GM06990 (cell line): ENCODE results near the gene CNOT6.
A peak's percentile ranks its signal among the peaks of the same experiment; 100 is the strongest.
"Not testable (repeated sequence)": the region's sequence is repeated elsewhere in the genome, so short reads cannot be mapped to it uniquely, and the experiment has no call there.

Experiments
- DNase-seq: peaks from one replicate; pipeline ENCODE4 v3.0.0-alpha.2; 2011; ENCODE audit not compliant: insufficient read length; ENCODE audit errors: extremely low read depth
- H3K27me3 ChIP-seq: replicated peaks from 2 replicates; pipeline ENCODE4 v1.6.0; 2011; ENCODE audit warnings: low read length; ENCODE audit not compliant: control insufficient read depth, insufficient read depth
- H3K36me3 ChIP-seq: 2 replicates; pipeline ENCODE4 v1.5.1; 2011; ENCODE audit warnings: low read length; ENCODE audit not compliant: control insufficient read depth, insufficient read depth
- H3K4me3 ChIP-seq: replicated peaks from 2 replicates; pipeline ENCODE4 v1.5.1; 2011; ENCODE audit warnings: low read depth, mild to moderate bottlenecking, control low read depth, low read length
- CTCF ChIP-seq: IDR thresholded peaks from 2 replicates; pipeline ENCODE4 v1.5.1; 2011; ENCODE audit warnings: low read length, control low read depth, mild to moderate bottlenecking, inconsistent platforms; ENCODE audit not compliant: insufficient read depth, poor library complexity, severe bottlenecking

The CNOT6 gene

GRCh38 chr5:180469866-180470265 is 24.3 kb upstream of the CNOT6 start:
- H3K27me3 ChIP-seq = no peaks in the 10 kb centered on the region
- no peak for DNase-seq

DNA sequence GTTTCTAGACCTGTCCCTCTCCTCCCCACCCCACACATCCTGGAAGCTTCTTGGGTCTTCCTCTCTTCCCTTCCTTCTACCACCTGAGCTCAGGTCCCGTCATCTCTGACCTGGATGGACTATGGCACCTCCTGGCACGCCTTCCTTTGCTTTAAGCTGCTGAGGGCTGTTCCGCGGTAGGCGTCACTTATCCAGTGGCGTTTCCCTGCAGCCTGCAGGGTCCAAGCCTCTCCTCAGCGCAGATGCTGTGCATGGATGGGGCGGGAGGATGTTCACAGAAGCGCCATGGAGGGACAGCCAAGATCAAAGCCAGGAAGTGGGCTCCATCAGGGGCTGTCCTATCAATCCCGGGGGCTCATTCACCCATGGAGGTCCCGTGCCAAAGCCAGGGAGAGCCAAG is 23.8 kb upstream of the CNOT6 start:
- no peaks in the 10 kb centered on the region for H3K36me3 ChIP-seq

More at GRCh38 chr5:180469866-180470265, 24.3 kb upstream of the CNOT6 start:
- Histone ChIP-seq H3K36me3 (no peaks in the 10 kb centered on the region), H3K4me3 (no peak overlapping the region)
- TF ChIP-seq CTCF = no peak

DNA sequence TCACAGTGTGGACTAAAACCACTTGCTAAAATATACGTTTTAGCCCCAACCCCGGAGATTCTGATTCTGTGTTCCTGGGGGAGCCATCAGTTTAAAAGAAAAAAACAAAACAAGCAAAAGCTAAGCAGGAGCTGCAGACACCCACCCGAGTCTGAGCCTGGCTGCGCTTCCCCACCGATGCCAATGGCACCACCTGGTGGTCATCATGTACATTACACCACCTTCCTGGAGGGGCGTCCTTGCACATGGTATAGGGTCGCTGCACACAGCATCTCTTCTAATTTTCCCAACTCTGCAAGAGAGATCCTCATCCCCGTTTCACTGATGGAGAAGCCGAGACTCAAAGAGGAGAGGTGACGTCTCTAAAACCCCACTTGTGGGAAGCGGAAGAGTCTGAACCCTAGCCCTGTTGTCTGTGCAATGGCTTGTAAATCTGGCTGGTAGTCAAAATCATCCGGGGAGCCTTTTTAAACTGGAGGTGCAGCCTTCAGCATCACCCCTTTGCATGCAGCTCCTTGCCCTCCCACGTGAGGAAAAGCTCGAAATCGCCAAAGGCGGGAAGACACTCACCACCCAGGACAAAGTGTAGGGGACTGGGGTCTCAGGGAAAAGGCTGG is 23.1 kb upstream of the CNOT6 start:
- no peaks in the 10 kb centered on the region for H3K36me3 ChIP-seq
- H3K27me3 ChIP-seq = no peaks in the 10 kb centered on the region
- DNase-seq = no peak
- no peak overlapping the region for H3K4me3 ChIP-seq
- TF ChIP-seq CTCF = peak; percentile 88

More for the DNA sequence above, 23.8 kb upstream of the CNOT6 start:
- Histone ChIP-seq H3K27me3 (no peaks in the 10 kb centered on the region), H3K4me3 (no peak overlapping the region)
- DNase-seq = no peak
- TF ChIP-seq CTCF = no peak

DNA sequence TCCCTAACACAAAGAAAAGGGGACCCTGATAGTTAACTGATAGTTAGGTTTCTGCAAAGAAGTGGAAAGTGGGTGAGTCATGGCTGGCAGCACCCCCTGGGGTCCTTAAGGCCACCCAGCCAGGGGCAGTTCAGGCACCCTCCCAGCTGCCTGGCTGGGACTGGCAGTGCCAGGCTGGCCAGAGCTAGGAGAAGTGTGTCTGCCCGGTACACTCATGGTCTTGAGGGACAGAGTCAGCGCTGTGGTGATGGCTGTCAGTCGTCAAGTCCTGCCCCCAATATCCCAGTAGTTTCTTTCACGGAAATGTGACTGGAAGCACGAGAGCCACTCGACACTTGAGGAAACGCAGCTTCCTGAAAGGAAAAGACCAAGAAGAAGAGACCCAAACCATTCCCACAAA is 22.3 kb upstream of the CNOT6 start:
- H3K27me3 ChIP-seq = no peaks in the 10 kb centered on the region
- no peak for TF ChIP-seq CTCF
- H3K4me3 ChIP-seq = no peak overlapping the region
- no peaks in the 10 kb centered on the region for H3K36me3 ChIP-seq
- DNase-seq = no peak

DNA sequence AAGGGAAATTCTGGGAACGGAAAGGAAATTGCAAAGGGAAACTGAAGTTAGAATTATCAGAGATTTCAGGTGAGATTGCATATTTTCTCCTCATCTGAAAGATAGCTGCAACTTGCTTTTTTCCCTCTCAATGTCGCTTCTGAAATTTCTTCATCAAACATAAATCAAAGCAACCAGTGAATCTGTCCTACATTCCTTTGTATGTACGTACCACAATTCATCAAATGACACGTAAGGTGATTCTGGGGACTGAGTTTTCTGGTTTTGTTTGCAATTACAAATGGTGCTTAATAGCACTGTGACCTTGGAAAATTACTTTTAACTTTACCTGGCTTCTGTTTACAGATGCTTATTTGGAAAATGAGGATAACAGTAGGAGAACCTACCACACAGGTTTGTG is 21.9 kb upstream of the CNOT6 start:
- H3K36me3 ChIP-seq = no peaks in the 10 kb centered on the region
- H3K27me3 ChIP-seq = no peaks in the 10 kb centered on the region
- no peak for TF ChIP-seq CTCF
- no peak for DNase-seq
- no peak overlapping the region for H3K4me3 ChIP-seq

DNA sequence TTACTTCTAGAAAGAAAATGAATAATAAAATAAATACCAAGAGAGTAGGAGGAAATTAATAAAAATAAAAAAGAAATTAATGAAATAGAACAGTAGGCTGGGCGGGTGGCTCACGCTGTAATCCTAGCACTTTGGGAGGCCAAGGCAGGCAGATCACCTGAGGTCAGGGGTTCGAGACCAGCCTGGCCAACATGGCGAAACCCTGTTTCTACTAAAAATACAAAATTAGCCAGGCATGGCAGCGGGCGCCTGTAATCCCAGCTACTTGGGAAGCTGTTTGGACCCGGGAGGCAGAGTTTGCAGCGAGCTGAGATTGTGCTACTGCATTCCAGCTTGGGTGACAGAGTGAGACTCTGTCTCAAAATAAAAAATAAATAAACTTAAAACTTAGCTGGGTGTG is 20.8 kb upstream of the CNOT6 start:
- H3K4me3 ChIP-seq, H3K36me3 ChIP-seq, H3K27me3 ChIP-seq, DNase-seq: not testable (repeated sequence)
